Dedifferentiated amniotic fluid mesenchymal stem cell (primary cell): Measurements from ENCODE around the gene GNRHR.
A peak's percentile ranks its signal among the peaks of the same experiment; 100 is the strongest.
"Not testable (repeated sequence)": the region's sequence is repeated elsewhere in the genome, so short reads cannot be mapped to it uniquely, and the experiment has no call there.

Experiments
- DNase-seq: peaks from one replicate; pipeline ENCODE4 v3.0.0-alpha.2; 2016; ENCODE audit errors: extremely low spot score

The GNRHR gene

DNA sequence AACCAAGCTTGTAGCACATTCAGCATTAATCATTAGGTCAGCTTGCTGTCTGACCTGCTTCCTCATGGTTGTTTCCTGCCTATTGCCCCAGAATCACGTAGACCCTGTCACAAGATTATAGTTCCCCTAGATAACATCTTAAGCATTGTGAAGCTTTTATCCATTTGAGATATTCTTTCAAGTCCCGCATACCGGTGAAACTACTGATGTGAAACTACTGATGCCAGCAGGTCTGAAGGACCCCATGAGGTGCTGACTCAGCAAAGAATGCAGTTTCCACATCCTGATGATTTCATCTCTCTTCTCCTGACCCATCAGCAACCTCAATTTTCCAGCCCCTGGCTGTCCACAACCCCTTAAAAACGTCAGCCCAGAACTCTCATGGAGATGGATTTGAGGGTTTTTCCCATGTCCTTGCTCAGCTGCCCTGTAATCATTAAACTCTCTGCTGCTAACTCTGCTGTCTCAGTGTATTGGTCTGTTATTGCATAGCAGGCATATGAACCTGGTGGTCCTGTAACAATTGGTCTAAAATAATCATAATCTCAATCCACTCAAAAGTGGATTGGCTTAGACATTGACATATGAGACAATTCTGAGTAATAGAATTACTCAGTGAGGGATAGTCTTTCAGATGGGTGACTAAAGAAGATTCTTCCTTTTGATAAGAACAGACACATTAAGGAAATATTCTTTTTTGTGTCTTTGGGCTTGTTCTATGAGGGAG is 26.9 kb downstream of the GNRHR start:
- no peak for DNase-seq

DNA sequence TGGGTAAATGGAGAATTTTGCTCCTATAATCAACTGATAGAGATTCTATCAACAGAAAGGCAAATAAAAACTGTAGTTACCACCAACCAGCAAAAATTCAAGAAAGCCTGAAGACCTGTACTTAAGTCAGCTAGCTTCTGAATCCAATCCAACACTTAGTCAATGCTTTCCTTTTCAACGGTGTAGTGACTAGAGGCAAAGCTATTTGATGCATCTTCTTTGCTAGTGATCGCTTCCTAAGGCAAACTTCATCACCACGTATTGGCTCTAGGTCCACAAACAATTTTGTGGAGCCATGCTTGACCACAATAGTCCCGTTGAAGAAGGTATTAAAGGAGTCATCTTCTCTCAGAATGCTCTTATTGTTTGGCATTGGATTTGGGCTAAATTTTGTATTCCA is 28.2 kb downstream of the GNRHR start:
- DNase-seq = no peak

DNA sequence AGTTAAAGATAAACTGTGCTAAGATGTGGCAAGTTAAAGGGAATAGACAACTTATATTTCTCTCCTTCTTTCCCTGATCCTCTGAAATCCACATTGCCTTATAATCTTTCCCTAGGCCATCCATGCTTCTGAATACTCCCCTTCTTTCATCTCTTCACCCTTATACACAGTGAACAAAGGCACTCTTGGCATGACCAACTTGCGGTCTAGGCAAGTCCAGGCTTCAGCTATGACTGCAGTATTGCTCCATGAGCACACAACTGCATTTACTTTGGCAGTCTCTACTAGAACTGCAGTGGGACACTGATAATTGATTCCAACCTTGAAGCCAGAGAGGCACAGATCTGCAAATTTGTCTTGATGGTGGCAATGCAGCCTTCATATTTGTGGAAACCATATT is 29.1 kb downstream of the GNRHR start:
- no peak for DNase-seq

DNA sequence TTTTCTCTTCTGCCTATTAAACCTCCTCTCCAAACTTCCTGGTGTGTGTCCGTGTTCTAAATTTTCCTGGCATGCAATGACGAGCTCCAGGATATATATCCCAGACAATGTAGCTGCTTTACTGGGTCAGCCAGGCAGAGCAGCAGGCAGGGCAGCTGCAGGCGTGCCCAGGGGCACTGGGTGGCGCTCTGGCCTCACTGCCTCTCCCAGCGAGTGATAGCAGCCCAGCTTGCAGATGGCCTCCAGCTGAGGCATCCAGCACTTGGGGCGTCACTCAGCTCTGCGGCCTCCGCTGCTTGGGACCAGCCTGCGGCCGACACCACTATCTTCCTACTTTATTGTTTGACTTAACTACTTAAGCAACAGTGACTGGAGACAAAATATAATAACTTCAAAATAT is 30.2 kb downstream of the GNRHR start:
- DNase-seq = no peak

DNA sequence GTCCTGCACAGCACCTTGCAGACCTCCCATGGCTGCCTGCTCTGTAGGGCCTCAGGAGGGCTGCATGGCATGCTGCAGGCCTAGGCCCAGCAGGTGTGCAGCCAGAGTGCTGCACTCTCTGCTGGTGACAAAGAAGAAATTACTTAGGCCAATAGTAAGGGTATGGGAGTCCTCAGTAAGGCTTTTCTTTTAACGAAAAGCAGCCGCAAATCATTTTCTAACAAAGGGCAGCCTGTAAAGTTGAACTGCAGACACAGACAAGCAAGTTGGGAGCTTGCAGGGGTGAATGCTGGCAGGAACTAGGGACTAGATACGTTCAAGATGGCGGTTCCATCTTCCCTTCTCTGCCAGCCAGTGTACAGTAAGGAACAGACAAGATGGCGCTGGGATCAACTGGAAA is 30.8 kb downstream of the GNRHR start:
- no peak for DNase-seq

DNA sequence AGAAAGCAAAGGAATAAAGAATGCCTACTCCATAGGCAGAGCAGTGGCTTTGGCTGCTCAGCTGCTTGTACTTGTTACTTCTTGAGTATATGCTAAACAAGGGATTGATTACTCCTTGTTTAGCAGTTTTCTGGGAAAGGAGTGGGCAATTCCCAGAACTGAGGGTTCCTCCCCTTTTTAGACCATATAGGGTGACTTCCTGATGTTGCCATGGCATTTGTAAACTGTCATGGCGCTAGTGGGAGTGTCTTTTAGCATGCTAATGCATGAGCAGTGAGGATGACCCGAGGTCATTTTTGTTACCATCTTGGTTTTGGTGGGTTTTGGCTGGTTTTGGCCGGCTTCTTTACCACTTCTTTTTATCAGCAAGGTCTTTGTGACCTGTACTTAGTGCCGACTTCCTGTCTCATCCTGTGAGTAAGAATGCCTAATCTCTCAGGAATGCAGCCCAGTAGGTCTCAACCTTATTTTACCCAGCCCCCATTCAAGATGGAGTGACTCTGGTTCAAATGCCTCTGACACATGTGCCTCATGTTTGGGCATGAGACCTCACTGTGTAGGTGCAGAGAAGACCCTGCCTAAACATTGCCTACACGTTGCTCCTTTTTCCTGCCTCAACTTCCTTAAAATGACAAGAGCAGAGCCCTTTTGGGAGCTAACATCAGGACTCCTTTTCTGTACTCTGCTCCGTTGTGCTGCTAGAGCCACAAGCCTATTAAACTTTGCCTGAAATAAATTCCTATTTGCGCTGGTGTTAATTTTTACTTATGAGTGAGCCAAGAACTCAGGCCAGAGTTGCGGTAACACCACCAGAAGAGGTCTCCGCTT is 32.2 kb downstream of the GNRHR start:
- no peak for DNase-seq

DNA sequence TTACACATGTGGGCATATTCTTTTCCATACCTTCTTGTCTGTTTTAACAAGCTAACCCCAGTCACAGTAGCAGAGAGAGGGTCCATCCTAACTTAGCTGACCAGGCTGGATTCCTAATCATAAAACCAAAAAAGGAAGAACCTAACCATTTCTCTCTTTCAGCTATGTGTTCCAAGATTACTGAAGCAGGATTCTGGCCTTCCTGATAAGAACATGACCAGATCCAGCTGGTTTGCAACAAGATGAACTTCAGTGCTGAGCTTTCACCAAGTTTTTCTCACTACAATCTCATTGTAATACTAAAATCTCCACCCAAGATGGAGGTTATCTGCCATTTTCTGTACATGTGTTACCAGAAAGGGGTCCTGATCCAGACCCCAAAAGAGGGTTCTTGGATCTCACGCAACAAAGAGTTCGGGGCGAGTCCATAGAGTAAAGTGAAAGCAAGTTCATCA is 32.8 kb downstream of the GNRHR start:
- no peak for DNase-seq

DNA sequence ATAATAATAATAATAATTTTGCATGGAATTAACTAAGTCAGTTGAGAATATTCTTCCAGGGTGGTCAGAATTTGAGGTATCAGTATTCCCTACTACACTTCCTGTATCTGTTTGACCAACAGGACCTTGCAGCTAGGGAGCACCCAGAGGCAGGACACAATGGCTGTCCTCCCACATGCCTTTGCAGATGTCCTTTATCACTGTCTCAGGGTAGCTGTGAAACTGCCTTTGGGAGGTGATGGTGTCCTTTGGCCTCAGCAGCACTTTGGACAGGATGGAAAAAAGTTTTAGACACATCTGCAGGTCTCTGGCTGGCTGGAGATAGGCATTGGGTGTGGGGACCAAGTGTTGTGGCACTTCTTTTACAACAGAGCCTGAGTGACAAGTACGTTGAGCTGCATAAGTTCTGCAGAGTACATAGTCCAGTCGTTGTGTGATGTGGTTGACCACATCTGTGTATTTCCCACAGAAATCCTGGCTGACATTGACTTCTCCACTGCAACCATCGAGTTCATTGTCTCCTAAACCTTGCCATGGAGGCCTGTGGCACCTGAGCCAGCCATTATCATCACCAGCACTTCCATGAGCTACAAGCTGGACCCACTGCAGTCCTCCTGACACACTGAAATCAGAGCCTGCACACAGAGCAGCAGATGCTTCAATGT is 34.1 kb downstream of the GNRHR start:
- no peak for DNase-seq

DNA sequence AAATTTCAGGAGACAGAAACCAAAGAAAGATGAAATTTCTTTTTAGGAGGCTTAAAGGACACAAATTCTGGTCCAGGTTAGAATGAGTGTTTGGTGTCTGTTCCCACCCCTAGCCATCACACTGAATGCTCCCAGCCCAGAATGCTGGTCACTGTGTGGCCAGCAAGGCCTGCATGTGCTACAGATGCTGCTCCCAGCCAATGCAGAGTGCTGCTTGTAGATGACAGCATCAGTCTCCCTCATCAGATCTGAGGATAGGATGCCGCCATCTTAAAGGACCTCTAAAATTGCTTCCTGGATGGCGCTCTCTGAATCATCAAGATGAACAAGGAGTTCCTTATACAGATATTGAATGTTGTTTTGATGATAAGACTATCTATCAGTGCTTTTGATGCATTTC is 35.3 kb downstream of the GNRHR start:
- DNase-seq = no peak

DNA sequence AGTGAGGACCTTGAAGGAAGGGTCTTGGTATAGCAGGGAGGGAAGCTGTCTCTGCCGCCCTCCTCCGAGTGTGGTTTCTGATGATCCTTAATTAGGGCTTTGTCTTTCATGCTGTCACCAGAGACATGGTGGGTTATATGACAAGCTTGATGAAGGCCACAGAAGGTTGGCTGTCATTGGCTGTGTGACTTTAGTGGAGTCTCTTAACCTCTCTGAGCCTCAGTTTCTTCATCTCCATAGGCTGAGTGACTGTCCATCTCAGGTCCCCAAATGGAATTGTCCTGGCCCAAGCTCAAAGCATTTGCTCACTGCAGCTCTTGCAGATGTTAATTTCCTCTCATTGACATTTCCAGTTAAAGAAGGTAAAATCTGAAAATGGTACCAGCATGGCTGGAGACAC is 36.6 kb downstream of the GNRHR start:
- no peak for DNase-seq

DNA sequence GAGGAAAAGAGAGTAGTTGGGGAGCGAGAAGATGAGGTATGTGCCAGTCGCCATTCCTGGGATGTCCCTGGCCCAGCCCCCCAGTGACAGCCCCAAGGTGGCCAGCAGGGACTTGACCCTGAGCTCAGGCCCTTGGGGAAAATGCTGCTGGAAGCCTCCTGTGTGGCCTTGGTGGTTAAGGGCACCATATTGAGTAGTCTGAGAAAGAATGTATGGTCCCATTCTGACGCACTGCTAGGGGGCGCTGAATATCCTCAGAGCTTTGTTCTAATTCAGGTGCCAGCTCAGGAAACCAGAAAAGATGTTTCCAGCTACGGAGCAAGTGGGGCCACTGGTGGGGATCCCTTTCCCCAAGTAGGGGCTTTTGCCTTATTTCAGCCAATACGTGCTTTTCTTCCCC is 39.2 kb downstream of the GNRHR start:
- no peak for DNase-seq

DNA sequence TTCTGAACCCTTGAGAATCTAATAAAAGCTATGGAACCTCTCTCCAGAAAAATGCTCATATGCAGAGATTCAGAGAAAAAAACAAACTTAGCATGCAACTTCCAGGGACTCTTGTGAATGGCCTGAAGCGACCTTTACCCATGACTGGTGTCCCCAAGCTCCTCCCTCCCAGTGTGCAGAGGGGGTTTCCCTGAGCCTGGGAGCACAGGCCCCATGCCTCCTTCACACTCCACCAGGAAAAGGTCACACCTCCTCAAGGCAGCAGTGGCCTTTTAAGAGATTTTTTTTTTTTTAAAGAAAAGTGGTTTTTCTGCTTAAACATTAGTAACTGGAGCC is 40.0 kb downstream of the GNRHR start:
- DNase-seq = no peak

DNA sequence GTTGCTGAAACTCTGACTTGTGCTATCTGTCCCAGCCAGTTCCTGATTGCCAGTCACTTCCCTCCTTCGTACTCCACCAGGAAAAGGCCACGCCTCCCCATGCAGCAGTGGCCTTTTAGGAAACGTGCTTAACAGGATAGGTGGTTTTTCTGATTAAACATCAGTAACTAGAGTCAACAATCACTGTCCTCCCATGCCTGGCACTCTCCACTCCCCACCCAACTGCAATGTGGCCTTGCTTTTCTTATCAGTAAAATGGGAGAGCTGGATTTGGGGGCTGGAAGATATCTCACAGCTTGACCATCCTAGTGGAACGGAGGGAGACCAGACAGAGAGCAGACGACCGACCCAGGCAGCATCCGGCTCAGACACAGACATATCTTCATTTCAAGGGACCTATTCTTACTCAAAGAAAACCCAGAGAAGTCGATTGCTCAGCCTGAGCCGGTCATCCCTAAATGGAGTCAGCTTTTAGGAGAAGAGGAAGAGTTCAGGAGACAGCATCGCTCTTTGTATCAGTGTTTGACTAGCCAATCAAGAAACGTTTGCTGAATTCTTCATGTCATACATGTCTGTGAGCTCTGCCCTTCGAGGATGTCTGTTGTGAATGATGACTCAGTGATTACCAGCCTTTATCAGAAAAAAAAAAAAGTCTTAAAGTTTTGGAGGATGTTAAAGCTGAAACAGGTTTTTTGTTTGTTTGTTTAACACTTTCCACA is 40.5 kb downstream of the GNRHR start:
- no peak for DNase-seq

DNA sequence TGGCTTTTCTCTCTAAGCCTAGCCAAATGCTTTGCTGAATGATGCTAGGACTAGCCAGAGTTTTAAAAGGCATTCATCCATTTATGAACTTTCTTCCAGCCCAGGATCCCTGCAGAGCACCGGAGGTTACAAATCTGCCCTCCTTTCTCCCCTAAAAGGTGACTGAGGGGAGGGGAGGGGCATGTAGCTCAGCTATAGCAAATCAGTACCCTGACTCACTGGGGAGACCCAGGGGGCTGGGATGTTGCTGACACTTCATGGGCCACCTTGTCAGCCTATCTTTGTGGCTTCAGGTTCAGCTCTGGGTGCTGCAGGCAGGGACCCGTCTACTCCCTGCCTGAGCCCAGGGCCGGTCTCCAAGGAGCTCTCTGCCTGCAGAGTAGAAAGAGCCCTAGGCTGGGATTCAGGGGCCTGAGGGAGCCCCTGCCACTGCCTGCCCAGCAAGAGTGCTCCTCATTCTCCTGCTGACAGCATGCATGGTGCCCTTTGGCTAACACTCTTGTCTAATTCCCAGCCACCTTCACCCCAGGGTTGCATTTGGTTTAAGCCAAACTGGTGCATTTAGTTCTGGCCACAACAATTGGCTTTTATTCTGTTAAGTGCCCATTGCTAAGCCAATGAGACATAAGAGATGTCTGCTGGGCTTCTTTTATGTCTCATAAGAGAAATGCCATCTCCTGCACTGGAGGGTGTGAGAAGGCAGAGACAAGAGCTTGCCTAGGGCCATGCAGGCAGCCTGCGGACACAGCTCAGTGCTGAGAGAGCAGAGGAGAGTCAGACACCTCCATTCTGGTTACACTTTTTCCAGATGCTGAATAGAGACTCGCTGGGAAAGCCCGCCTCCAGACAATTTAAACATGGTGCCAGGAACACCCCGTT is 41.3 kb downstream of the GNRHR start:
- no peak for DNase-seq

DNA sequence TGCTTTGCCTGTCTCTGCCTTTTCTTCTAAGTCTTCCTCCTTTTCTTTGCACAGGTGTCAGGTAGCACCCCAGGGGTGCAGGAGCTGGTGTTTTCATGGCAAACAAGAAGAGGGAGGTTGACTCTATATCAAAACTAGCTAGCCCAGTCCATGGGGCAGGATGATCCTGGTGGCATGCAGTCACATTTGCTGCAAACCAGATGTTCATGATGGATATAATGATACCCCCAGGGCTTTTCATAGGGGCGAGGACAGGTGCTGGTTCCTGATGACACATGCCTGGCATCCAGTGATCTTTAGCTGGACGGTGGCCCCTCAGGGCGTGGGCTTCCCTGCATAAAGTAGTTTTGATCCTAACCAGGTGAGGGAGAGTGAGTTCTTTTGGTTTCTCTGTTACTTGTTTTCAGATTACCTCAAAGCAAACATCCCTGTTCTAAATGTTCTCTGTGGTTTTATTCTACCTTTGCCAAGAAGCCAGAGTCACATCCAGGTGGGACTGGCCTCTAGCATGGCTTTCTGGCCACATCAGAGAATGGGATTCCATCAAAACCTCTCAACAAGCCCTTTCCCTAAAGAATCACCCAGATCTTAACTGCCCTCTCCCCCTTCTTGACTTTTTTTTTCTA is 42.1 kb downstream of the GNRHR start:
- DNase-seq = no peak

DNA sequence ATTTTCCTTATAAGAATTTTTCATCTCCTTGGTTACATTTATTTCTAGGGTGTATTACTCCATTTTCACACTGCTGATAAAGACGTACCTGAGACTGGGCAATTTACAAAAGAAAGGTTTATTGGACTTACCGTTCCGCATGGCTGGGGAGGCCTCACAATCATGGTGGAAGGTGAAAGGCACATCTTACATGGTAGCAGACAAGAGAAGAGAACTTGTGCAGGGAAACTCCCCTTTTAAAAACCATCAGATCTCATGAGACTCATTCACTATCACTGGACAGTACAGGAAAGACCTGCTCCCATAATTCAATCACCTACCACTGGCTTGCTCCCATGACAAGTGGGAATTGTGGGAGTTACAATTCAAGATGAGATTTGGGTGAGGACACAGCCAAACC is 47.5 kb downstream of the GNRHR start:
- DNase-seq = not testable (repeated sequence)

DNA sequence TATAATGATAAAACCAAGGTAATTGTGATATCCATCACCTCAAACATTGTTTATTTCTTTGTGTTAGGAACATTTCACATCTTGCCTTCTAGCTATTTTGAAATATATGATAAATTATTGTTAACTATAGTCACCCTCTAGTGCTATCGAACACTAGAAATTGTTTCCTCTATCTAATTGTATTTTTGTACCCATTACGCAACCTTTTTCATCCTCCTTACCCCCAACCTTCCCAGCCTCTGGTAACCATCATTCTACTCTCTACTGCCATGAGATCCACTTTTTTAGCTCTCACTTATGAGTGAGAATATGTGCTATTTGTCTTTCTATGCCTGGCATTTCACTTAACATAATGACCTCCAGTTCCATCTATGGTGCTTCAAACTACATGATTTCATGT is 49.3 kb downstream of the GNRHR start:
- DNase-seq = no peak

DNA sequence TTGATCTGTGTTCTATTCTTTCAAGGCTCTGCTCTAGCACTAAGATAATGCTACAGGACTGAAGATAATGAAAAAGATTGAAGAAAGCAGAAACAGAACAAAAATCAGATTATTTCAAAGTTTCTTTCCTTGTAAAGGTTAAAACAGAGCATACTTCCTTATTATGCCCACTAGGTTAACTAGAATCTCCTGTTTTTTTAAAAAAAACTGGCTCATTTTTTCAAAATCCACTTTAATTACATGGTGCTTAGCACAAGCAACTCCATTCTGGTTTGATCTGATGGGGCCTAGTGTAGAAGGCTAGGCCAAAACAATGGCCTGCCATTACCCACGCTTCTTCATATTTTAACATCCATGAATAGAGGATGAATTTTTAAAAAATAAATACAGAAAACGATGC is 52.0 kb downstream of the GNRHR start:
- no peak for DNase-seq

DNA sequence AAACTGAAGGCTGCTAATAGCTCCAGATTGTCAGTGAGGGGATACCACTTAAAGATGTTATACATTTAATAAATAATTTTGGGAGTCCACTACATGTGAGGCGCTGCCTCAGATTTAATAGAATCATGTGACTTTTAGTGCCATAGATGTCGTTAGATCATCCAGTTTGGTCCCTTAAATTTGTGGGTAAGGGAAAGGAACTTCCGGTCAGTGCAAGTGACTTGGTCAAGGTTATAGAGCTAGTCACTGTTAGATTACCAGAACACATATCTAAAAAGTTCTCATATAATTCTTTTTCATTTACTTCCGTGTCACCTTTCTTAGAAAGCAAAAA is 52.7 kb downstream of the GNRHR start:
- no peak for DNase-seq

DNA sequence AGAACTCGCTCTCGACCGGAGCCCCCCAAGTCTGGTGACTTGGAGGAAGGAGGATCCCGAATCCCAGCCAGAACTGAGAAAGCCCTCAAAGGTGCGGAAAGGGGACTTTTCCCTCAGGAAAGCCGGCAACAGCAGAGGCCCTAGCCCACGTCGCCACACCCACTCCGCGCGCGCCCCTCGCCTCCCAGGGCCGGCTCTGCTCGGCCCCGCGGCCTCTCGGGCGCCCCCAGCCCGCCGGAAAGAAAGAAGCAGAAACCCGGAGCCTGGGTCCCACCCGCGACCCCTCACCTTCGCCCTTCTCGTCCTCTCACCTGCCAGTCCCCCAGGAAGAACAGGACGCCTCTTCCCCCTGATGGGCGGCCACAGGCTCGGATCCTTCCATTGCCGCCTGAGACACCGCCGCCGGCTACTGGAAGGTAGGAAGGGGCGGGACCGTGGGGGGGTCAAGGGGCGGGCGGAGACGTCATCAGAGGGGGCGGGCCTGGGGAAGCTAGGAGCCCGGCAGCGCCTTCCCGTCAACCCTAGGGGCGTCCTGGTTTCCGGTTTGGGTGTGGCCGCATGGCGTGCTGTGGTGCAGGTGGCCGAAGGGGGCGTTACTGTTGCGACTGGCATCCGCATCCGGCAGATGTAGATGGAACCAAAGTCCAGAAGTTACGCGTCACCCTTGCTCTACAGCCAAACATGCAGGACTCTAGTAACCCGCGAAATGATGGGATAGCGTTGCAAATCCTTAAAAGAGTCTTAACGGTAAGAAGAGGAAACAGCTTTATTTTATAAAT is 53.3 kb downstream of the GNRHR start, which contains the start of gene UBA6:
Gene UBA6 (minus strand): TSS at position 418 of the 779 bp plus-strand sequence. CDS start 36 bp downstream, at position 382.
- DNase-seq = peak; percentile 96
